Stimulated activated CD4-positive, alpha-beta T cell treated with anti-CD3 and anti-CD28 coated beads, Interleukin-4, amount 100 ng/mL, for 4 hours (primary cell): ENCODE results near the gene MRTFB.

Experiments
- DNase-seq, 2 experiments: peaks; one replicate each; pipeline ENCODE4 v3.0.0-alpha.2; 2020

The MRTFB gene

GRCh38 chr16:14242769-14243168 lies 171.7 kb downstream of the MRTFB start:
- no peak for DNase-seq

GRCh38 chr16:14244196-14245010 lies 173.3 kb downstream of the MRTFB start:
- no peak for DNase-seq

GRCh38 chr16:14248791-14249190 lies 177.7 kb downstream of the MRTFB start:
- no peak for DNase-seq

GRCh38 chr16:14249291-14250032 lies 178.3 kb downstream of the MRTFB start:
- DNase-seq, result peak; percentile 27 to 31

GRCh38 chr16:14251419-14251818 lies 180.3 kb downstream of the MRTFB start:
- DNase-seq, result no peak

GRCh38 chr16:14252860-14253259 lies 181.7 kb downstream of the MRTFB start:
- DNase-seq, result no peak

- no peak for DNase-seq
Observed at GRCh38 chr16:14263011-14263410, 191.9 kb downstream of the MRTFB start.

- DNase-seq, result no peak
Observed at GRCh38 chr16:14263769-14264168, 192.7 kb downstream of the MRTFB start.

- DNase-seq, result no peak
Observed at GRCh38 chr16:14264327-14264943, 193.3 kb downstream of the MRTFB start.

- DNase-seq, result no peak
Observed at GRCh38 chr16:14268073-14268472, 197.0 kb downstream of the MRTFB start.

GRCh38 chr16:14275934-14276333 lies 204.8 kb downstream of the MRTFB start:
- DNase-seq, result no peak

- DNase-seq, result no peak
Observed at GRCh38 chr16:14278749-14279148, 207.6 kb downstream of the MRTFB start.

- no peak for DNase-seq
Observed at GRCh38 chr16:14280541-14280940, 209.4 kb downstream of the MRTFB start.

GRCh38 chr16:14283786-14284185 lies 212.7 kb downstream of the MRTFB start:
- no peak for DNase-seq

- DNase-seq, result no peak
Observed at GRCh38 chr16:14284371-14284770, 213.3 kb downstream of the MRTFB start.

GRCh38 chr16:14284930-14285512 lies 213.9 kb downstream of the MRTFB start:
- DNase-seq, result no peak

- peak; percentile 94 to 97 for DNase-seq
Observed at GRCh38 chr16:14285513-14286367, 214.6 kb downstream of the MRTFB start.

- DNase-seq, result no peak
Observed at GRCh38 chr16:14286368-14287230, 215.5 kb downstream of the MRTFB start.

- DNase-seq, result no peak
Observed at GRCh38 chr16:14289692-14290340, 218.7 kb downstream of the MRTFB start.

GRCh38 chr16:14291286-14291685 lies 220.2 kb downstream of the MRTFB start:
- DNase-seq, result no peak
